Measurements from ENCODE around the gene ATP6V1G1. TPM values are rescaled to one million over a fixed set of nuclear protein-coding genes. Genes with fewer than 3 reads are reported as not detected.

ATP6V1G1 gene
- total RNA-seq (2016; rRNA removed; fragmentation: Illumina TruSeq; extraction: Trizol): 158 and 215 TPM in 2 replicates
- 46.6 and 55.3 TPM in 2 replicates for total RNA-seq (2016; cell fraction: cytosol; rRNA removed; fragmentation: Illumina TruSeq; extraction: Trizol; ENCODE audit: low read depth)
- 159 and 225 TPM in 2 replicates for total RNA-seq (2016; cell fraction: insoluble cytoplasmic fraction; rRNA removed; fragmentation: Illumina TruSeq; extraction: Trizol)
- total RNA-seq (2016; cell fraction: membrane; rRNA removed; fragmentation: Illumina TruSeq; extraction: Trizol): 93.6 and 101 TPM in 2 replicates
- 67.3 and 67.5 TPM in 2 replicates for total RNA-seq (2016; cell fraction: nucleus; rRNA removed; fragmentation: Illumina TruSeq; extraction: Trizol)
- polyA plus RNA-seq (2011; rRNA removed): 85.3 and 108 TPM in 2 replicates
- polyA plus RNA-seq (2011; cell fraction: cytosol; rRNA removed): 86.2 and 105 TPM in 2 replicates
- 27.9 and 32.8 TPM in 2 replicates for polyA plus RNA-seq (2011; cell fraction: nucleus; rRNA removed)
- polyA plus RNA-seq (2012): 76.7 and 118 TPM in 2 replicates
- 39.8 and 53.2 TPM in 2 replicates for polyA plus RNA-seq (2016; cell fraction: cytosol; fragmentation: Illumina TruSeq; extraction: Trizol; ENCODE audit: low read depth)
- polyA plus RNA-seq (2016; cell fraction: insoluble cytoplasmic fraction; fragmentation: Illumina TruSeq; extraction: Trizol; ENCODE audit: low read depth): 253 and 272 TPM in 2 replicates
- 85.8 and 96.0 TPM in 2 replicates for polyA plus RNA-seq (2016; cell fraction: membrane; fragmentation: Illumina TruSeq; extraction: Trizol; ENCODE audit: low read depth)
- polyA plus RNA-seq (2016; cell fraction: nucleus; fragmentation: Illumina TruSeq; extraction: Trizol; ENCODE audit: insufficient read depth, low read depth): 105 and 112 TPM in 2 replicates
- polyA minus RNA-seq (2011; rRNA and poly(A)+ RNA removed; ENCODE audit: low replicate concordance): 15.1 and 22.4 TPM in 2 replicates
- polyA minus RNA-seq (2011; cell fraction: cytosol; rRNA and poly(A)+ RNA removed): 30.9 and 42.0 TPM in 2 replicates
- 35.5 and 40.2 TPM in 2 replicates for polyA minus RNA-seq (2011; cell fraction: nucleus; rRNA and poly(A)+ RNA removed)
- Bru-seq, nascent RNA: percentile 94 among the genes with signal in this experiment
- BruChase-seq, experiment 1, labeled RNA remaining after a 6-hour chase: percentile 98 among the genes with signal in this experiment
- BruChase-seq, experiment 2, labeled RNA remaining after a 2-hour chase: percentile 94 among the genes with signal in this experiment
- long read RNA-seq, experiment 1, transcript ATP6V1G1-201 (3 exons, 1,080 nt): major isoform, 229 of 237 reads
- long read RNA-seq, experiment 1, partial matches to known transcripts: 5 of 237 reads
- long read RNA-seq, experiment 1, other reads (novel, unspliced or antisense): 3 of 237 reads
- long read RNA-seq, experiment 2, transcript ATP6V1G1-201 (3 exons, 1,080 nt): major isoform, 98 of 193 reads
- long read RNA-seq, experiment 2, partial matches to known transcripts: 2 of 193 reads
- long read RNA-seq, experiment 2, other reads (novel, unspliced or antisense): 93 of 193 reads

- peak within 1 kb of the TSS; percentile 99 for H3K9ac ChIP-seq (ENCODE audit: insufficient read depth, low read depth, low read length)
- intact Hi-C loops (cut with micrococcal nuclease; ENCODE audit: unreplicated experiment) (loop anchor here (1.0 to 5.0 kb wide), 3 partner anchors 50 to 100 kb away; partner anchors contain the start of gene WHRN), in situ Hi-C loops (cut with HindIII; ENCODE audit: extremely low pct_ligation_motif_present, low pct_unique_long_range_greater_than_20kb) (no loop called here)
- CTCF ChIA-PET (ENCODE audit: low intra/inter-chr PET ratio, low total read pairs): no interaction called here
- POLR2A ChIA-PET: interaction anchor here (0.6 to 2.9 kb wide), 23 partner anchors 9 to 190 kb away, joined by 3 to 47 read pairs (median 5); partner anchors contain the start of genes TMEM268 and WHRN
- peak; percentile 97 for DNase-seq (ENCODE audit: low spot score)
- no peaks in the 10 kb centered on the region for H3K9me3 ChIP-seq (ENCODE audit: low read length)
- 1% methylated on average over 35 of the region's 52 CpGs for WGBS (ENCODE audit: low lambda C conversion rate)
- peak within 1 kb of the TSS; percentile 87 for H2AFZ ChIP-seq (ENCODE audit: low read length)
- H4K20me1 ChIP-seq (ENCODE audit: insufficient read depth, low read length): peaks cover 34% of the 10 kb centered on the region
- H3K27ac ChIP-seq (ENCODE audit: extremely low read length, insufficient read depth, low read length): peak within 1 kb of the TSS; percentile 95
- H3K4me3 ChIP-seq (replicated peaks in 1 of 3; ENCODE audit: insufficient read depth in 1 of 3, low read depth in 2 of 3, low read length in 3 of 3): peak within 1 kb of the TSS; percentile 84 to 96 (median 92)
- peaks cover 51% of the 10 kb centered on the region for H3K4me1 ChIP-seq (ENCODE audit: insufficient read depth, low read length)
- peaks cover 0 to 4% of the 10 kb centered on the region in 2 experiments; a peak in 2 of 5 replicates for H3K27me3 ChIP-seq (ENCODE audit: control insufficient read depth in 1 of 2, insufficient read depth in 2 of 2, low read length in 2 of 2)
- H3K36me3 ChIP-seq (replicated peaks in 1 of 2; ENCODE audit: control insufficient read depth in 1 of 2, insufficient read depth in 2 of 2, low read length in 2 of 2): peaks cover 2 to 8% of the 10 kb centered on the region in 2 experiments
- H3K79me2 ChIP-seq (ENCODE audit: insufficient read depth, low read length): peaks cover 51% of the 10 kb centered on the region
- peak within 1 kb of the TSS; percentile 99 for H3K4me2 ChIP-seq (ENCODE audit: low read depth, low read length)
- ATAC-seq: peak; percentile 97
- TSS peak; percentile 67 for BruUV-seq (replicated peaks)
- FAIRE-seq: peak; percentile 80
- TF ChIP-seq TCF7 (IDR thresholded peaks at IDR 0.05; ENCODE audit: low read depth) (no peak), ZNF101 (CRISPR knock-in tag; IDR thresholded peaks at IDR 0.05; ENCODE audit: borderline replicate concordance, low read depth) (no peak; the same call in 1 of the 2 replicates), HOXD1 (CRISPR knock-in tag; IDR thresholded peaks at IDR 0.05) (no peak; the same call in 1 of the 2 replicates), ZSCAN9 (CRISPR knock-in tag; IDR thresholded peaks at IDR 0.05; ENCODE audit: borderline replicate concordance) (peak; percentile 57; the same call in 1 of the 2 replicates), CCDC6 (CRISPR knock-in tag; IDR thresholded peaks at IDR 0.05) (no peak; the same call in 1 of the 2 replicates), FOSL2 (CRISPR knock-in tag; IDR thresholded peaks at IDR 0.05) (no peak; the same call in 1 of the 2 replicates), ZFP62 (CRISPR knock-in tag; IDR thresholded peaks at IDR 0.05) (no peak), ONECUT2 (CRISPR knock-in tag; IDR thresholded peaks at IDR 0.05) (no peak), MTA1 (CRISPR knock-in tag; IDR thresholded peaks at IDR 0.05; ENCODE audit: borderline replicate concordance) (peak; percentile 63; the same call in 1 of the 2 replicates), SMC3 (IDR thresholded peaks at IDR 0.05; ENCODE audit: low read length) (no peak), ZNF570 (CRISPR knock-in tag; IDR thresholded peaks at IDR 0.05; ENCODE audit: borderline replicate concordance) (no peak; the same call in 1 of the 2 replicates), RBM39 (IDR thresholded peaks at IDR 0.05; ENCODE audit: low read depth, low read length, poor library complexity, severe bottlenecking) (peak; percentile 50), ZNF761 (CRISPR knock-in tag; conservative IDR thresholded peaks at IDR 0.05) (no peak; the same call in 1 of the 2 replicates), ZNF549 (CRISPR knock-in tag; IDR thresholded peaks at IDR 0.05) (no peak), ZNF83 (CRISPR knock-in tag; IDR thresholded peaks at IDR 0.05; ENCODE audit: borderline replicate concordance) (no peak), TFDP2 (CRISPR knock-in tag; IDR thresholded peaks at IDR 0.05) (peak; percentile 49; the same call in 1 of the 2 replicates)
- TF ChIP-seq, protein P1, sequence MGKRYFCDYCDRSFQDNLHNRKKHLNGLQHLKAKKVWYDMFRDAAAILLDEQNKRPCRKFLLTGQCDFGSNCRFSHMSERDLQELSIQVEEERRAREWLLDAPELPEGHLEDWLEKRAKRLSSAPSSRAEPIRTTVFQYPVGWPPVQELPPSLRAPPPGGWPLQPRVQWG (CRISPR knock-in tag; IDR thresholded peaks at IDR 0.05; ENCODE audit: borderline replicate concordance, low read depth): no peak
Measured at GRCh38 chr9:114587345-114588202, at the start of gene ATP6V1G1. Gene ATP6V1G1, plus strand, starts transcription at chr9:114587769. Its CDS starts 70 bp downstream, at chr9:114587839.
